HepG2 (cell line): ENCODE results near the gene CDKN2A.
"Not testable (repeated sequence)": the region's sequence is repeated elsewhere in the genome, so short reads cannot be mapped to it uniquely, and the experiment has no call there.

Source experiments
- ATF1 ChIP-seq: IDR thresholded peaks from 2 replicates; pipeline ENCODE4 v1.6.1; 2016; ENCODE audit warnings: mild to moderate bottlenecking, control low read depth
- ELF4 ChIP-seq: sonication (generic); formaldehyde crosslinking; IDR thresholded peaks from 2 replicates; pipeline ENCODE4 v1.5.0; 2020; ENCODE audit warnings: missing genetic modification reagents, mild to moderate bottlenecking, moderate library complexity, borderline replicate concordance
- KDM1A ChIP-seq: IDR thresholded peaks from 2 replicates; pipeline ENCODE4 v1.6.1; 2016; ENCODE audit warnings: missing compliant biosample characterization
- MAFG ChIP-seq: sonication (generic); formaldehyde crosslinking; IDR thresholded peaks from 2 replicates; pipeline ENCODE4 v1.5.1; 2020; ENCODE audit warnings: mild to moderate bottlenecking, missing genetic modification reagents
- MAFK ChIP-seq, 2 experiments: IDR thresholded peaks in 1 of 2; conservative IDR thresholded peaks in 1 of 2; 2 replicates each; pipeline ENCODE4 v1.6.1; 2011; ENCODE audit warnings: improper control_type of control experiment in 2 of 2, low read length in 2 of 2
- MTA3 ChIP-seq: sonication (generic); formaldehyde crosslinking; IDR thresholded peaks from 2 replicates; pipeline ENCODE4 v1.4.0; 2020; ENCODE audit warnings: missing genetic modification reagents
- MXI1 ChIP-seq: IDR thresholded peaks from 3 replicates; pipeline ENCODE4 v1.6.1; 2012; ENCODE audit warnings: low read depth, low read length, inconsistent platforms, borderline replicate concordance
- NFIC ChIP-seq: IDR thresholded peaks from 2 replicates; pipeline ENCODE4 v1.6.1; 2012; ENCODE audit warnings: mild to moderate bottlenecking, low read length, inconsistent platforms
- PCBP2 ChIP-seq: fragments of 200-400 bp; formaldehyde crosslinking; optimal IDR thresholded peaks from 2 replicates; pipeline ENCODE3; 2018; ENCODE audit warnings: low read length, low read depth; ENCODE audit not compliant: poor library complexity, severe bottlenecking
- TBP ChIP-seq: sonication (generic); formaldehyde crosslinking; IDR thresholded peaks from 2 replicates; pipeline ENCODE4 v1.5.0; 2020; ENCODE audit warnings: missing genetic modification reagents
- TF ChIP-seq, protein P1 (sequence below): sonication (generic); formaldehyde crosslinking; IDR thresholded peaks from 2 replicates; pipeline ENCODE4 v1.5.1; 2020; ENCODE audit warnings: missing genetic modification reagents, mild to moderate bottlenecking, borderline replicate concordance
- TF ChIP-seq, protein P2 (sequence below): IDR thresholded peaks from 2 replicates; pipeline ENCODE4 v1.6.1; 2012; ENCODE audit warnings: inconsistent platforms
- TF ChIP-seq, protein P3 (sequence below): sonication (generic); formaldehyde crosslinking; IDR thresholded peaks from 2 replicates; pipeline ENCODE4 v1.4.0; 2020; ENCODE audit warnings: mild to moderate bottlenecking, missing genetic modification reagents, borderline replicate concordance
- TF ChIP-seq, protein P4 (sequence below): sonication (generic); formaldehyde crosslinking; conservative IDR thresholded peaks from 2 replicates; pipeline ENCODE4 v1.4.0; 2020; ENCODE audit warnings: missing genetic modification reagents

DNA sequence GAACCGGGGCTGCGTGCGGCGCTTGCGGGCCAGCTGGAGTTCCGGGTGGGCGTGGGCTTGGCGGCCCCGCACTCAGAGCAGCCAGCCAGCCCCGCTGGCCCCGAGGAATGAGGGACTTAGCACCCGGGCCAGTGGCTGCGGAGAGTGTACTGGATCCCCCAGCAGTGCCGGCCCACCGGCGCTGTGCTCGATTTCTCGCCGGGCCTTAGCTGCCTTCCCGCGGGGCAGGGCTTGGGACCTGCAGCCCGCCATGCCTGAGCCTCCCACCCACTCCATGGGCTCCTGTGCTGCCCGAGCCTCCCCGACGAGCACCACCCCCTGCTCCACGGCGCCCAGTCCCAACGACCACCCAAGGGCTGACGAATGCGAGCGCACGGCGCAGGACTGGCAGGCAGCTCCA is 34.9 kb downstream of the CDKN2A start:
- TF ChIP-seq PCBP2; KDM1A (CRISPR knock-in tag); MAFG; MAFK (conservative IDR thresholded peaks at IDR 0.05 in 1 of 2, IDR thresholded peaks at IDR 0.05 in 1 of 2; ENCODE audit: low read length in 2 of 2); MXI1; TBP (CRISPR knock-in tag); ELF4 (CRISPR knock-in tag); MTA3; NFIC; ATF1 (CRISPR knock-in tag): not testable (repeated sequence)
- TF ChIP-seq, protein P1, sequence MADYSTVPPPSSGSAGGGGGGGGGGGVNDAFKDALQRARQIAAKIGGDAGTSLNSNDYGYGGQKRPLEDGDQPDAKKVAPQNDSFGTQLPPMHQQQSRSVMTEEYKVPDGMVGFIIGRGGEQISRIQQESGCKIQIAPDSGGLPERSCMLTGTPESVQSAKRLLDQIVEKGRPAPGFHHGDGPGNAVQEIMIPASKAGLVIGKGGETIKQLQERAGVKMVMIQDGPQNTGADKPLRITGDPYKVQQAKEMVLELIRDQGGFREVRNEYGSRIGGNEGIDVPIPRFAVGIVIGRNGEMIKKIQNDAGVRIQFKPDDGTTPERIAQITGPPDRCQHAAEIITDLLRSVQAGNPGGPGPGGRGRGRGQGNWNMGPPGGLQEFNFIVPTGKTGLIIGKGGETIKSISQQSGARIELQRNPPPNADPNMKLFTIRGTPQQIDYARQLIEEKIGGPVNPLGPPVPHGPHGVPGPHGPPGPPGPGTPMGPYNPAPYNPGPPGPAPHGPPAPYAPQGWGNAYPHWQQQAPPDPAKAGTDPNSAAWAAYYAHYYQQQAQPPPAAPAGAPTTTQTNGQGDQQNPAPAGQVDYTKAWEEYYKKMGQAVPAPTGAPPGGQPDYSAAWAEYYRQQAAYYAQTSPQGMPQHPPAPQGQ (CRISPR knock-in tag) = not testable (repeated sequence)
- TF ChIP-seq, protein P2, sequence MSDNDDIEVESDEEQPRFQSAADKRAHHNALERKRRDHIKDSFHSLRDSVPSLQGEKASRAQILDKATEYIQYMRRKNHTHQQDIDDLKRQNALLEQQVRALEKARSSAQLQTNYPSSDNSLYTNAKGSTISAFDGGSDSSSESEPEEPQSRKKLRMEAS = not testable (repeated sequence)
- TF ChIP-seq, protein P3, sequence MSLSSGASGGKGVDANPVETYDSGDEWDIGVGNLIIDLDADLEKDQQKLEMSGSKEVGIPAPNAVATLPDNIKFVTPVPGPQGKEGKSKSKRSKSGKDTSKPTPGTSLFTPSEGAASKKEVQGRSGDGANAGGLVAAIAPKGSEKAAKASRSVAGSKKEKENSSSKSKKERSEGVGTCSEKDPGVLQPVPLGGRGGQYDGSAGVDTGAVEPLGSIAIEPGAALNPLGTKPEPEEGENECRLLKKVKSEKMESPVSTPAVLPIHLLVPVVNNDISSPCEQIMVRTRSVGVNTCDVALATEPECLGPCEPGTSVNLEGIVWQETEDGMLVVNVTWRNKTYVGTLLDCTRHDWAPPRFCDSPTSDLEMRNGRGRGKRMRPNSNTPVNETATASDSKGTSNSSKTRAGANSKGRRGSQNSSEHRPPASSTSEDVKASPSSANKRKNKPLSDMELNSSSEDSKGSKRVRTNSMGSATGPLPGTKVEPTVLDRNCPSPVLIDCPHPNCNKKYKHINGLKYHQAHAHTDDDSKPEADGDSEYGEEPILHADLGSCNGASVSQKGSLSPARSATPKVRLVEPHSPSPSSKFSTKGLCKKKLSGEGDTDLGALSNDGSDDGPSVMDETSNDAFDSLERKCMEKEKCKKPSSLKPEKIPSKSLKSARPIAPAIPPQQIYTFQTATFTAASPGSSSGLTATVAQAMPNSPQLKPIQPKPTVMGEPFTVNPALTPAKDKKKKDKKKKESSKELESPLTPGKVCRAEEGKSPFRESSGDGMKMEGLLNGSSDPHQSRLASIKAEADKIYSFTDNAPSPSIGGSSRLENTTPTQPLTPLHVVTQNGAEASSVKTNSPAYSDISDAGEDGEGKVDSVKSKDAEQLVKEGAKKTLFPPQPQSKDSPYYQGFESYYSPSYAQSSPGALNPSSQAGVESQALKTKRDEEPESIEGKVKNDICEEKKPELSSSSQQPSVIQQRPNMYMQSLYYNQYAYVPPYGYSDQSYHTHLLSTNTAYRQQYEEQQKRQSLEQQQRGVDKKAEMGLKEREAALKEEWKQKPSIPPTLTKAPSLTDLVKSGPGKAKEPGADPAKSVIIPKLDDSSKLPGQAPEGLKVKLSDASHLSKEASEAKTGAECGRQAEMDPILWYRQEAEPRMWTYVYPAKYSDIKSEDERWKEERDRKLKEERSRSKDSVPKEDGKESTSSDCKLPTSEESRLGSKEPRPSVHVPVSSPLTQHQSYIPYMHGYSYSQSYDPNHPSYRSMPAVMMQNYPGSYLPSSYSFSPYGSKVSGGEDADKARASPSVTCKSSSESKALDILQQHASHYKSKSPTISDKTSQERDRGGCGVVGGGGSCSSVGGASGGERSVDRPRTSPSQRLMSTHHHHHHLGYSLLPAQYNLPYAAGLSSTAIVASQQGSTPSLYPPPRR = not testable (repeated sequence)
- TF ChIP-seq, protein P4, sequence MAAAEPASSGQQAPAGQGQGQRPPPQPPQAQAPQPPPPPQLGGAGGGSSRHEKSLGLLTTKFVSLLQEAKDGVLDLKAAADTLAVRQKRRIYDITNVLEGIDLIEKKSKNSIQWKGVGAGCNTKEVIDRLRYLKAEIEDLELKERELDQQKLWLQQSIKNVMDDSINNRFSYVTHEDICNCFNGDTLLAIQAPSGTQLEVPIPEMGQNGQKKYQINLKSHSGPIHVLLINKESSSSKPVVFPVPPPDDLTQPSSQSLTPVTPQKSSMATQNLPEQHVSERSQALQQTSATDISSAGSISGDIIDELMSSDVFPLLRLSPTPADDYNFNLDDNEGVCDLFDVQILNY (CRISPR knock-in tag) = not testable (repeated sequence)
